Gastroesophageal sphincter (tissue), 3 donors: ENCODE measurements around the gene COL5A1.

Experiments used
- POLR2A ChIP-seq, 2 donors: fragments of 450-650 bp; IDR thresholded peaks; one replicate each; pipeline ENCODE4 v1.6.1; 2017; ENCODE audit warnings: antibody characterized with exemption in 2 of 2, mild to moderate bottlenecking in 2 of 2, moderate library complexity in 1 of 2
- TF ChIP-seq, protein P1 (sequence below), 4 experiments: fragments of 200-600 bp in 2 of 4; fragments of 450-650 bp in 2 of 4; sonication (generic) in 1 of 4; IDR thresholded peaks; one replicate each; pipeline ENCODE4 v1.5.1; 2017 to 2019; ENCODE audit warnings: antibody characterized with exemption in 4 of 4, mild to moderate bottlenecking in 2 of 4, moderate library complexity in 2 of 4

GRCh38 chr9:134692573-134692860 lies 50.9 kb downstream of the COL5A1 start:
- TF ChIP-seq, protein P1, sequence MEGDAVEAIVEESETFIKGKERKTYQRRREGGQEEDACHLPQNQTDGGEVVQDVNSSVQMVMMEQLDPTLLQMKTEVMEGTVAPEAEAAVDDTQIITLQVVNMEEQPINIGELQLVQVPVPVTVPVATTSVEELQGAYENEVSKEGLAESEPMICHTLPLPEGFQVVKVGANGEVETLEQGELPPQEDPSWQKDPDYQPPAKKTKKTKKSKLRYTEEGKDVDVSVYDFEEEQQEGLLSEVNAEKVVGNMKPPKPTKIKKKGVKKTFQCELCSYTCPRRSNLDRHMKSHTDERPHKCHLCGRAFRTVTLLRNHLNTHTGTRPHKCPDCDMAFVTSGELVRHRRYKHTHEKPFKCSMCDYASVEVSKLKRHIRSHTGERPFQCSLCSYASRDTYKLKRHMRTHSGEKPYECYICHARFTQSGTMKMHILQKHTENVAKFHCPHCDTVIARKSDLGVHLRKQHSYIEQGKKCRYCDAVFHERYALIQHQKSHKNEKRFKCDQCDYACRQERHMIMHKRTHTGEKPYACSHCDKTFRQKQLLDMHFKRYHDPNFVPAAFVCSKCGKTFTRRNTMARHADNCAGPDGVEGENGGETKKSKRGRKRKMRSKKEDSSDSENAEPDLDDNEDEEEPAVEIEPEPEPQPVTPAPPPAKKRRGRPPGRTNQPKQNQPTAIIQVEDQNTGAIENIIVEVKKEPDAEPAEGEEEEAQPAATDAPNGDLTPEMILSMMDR (IDR thresholded peaks at IDR 0.05), result no peak
- TF ChIP-seq POLR2A (IDR thresholded peaks at IDR 0.05), result no peak
